GM21737 (cell line): ENCODE data around the gene CITED4.

Experiments used
- ATAC-seq: cut with Tn5 transposase; IDR thresholded peaks from one replicate; pipeline ENCODE4 v1.9.1; 2021; ENCODE audit warnings: mild to moderate bottlenecking, moderate library complexity; ENCODE audit not compliant: unreplicated experiment

The CITED4 gene

GRCh38 chr1:40886318-40887011, 24.3 kb upstream of the CITED4 start:
- ATAC-seq = no peak

GRCh38 chr1:40884055-40884795, 22.1 kb upstream of the CITED4 start:
- ATAC-seq = no peak

- ATAC-seq = no peak
Observed at GRCh38 chr1:40880813-40881549, 18.8 kb upstream of the CITED4 start.

- ATAC-seq = no peak
Observed at GRCh38 chr1:40879482-40880175, 17.5 kb upstream of the CITED4 start.

- no peak for ATAC-seq
Observed at GRCh38 chr1:40878906-40879305, 16.7 kb upstream of the CITED4 start.

GRCh38 chr1:40877698-40878097, 15.5 kb upstream of the CITED4 start:
- ATAC-seq = no peak

GRCh38 chr1:40876891-40877290, 14.7 kb upstream of the CITED4 start:
- no peak for ATAC-seq

- no peak for ATAC-seq
Observed at GRCh38 chr1:40876436-40876761, 14.2 kb upstream of the CITED4 start.

- no peak for ATAC-seq
Observed at GRCh38 chr1:40873863-40874472, 11.8 kb upstream of the CITED4 start.

GRCh38 chr1:40872276-40872675, 10.1 kb upstream of the CITED4 start:
- ATAC-seq = no peak

GRCh38 chr1:40870135-40870728, 8.1 kb upstream of the CITED4 start:
- ATAC-seq = no peak

GRCh38 chr1:40868051-40868723, 6.0 kb upstream of the CITED4 start:
- ATAC-seq = no peak

- ATAC-seq = peak; percentile 8
Observed at GRCh38 chr1:40861224-40862003, 749 bp downstream of the CITED4 start.

- no peak for ATAC-seq
Observed at GRCh38 chr1:40860706-40861223, 1.4 kb downstream of the CITED4 start.

GRCh38 chr1:40858856-40859416, 3.2 kb downstream of the CITED4 start:
- ATAC-seq = no peak

GRCh38 chr1:40857737-40858136, 4.4 kb downstream of the CITED4 start:
- ATAC-seq = no peak

- ATAC-seq = no peak
Observed at GRCh38 chr1:40856656-40857302, 5.4 kb downstream of the CITED4 start.

- ATAC-seq = no peak
Observed at GRCh38 chr1:40856116-40856515, 6.0 kb downstream of the CITED4 start.
